Neuronal stem cell (in vitro differentiated cells): ENCODE measurements around the gene CBX2.

Source experiments
- DNase-seq: peaks from one replicate; pipeline ENCODE4 v3.0.0-alpha.2; 2013; ENCODE audit warnings: low spot score
- H2AFZ ChIP-seq: one replicate; pipeline ENCODE4 v1.6.1; 2013; ENCODE audit warnings: mild to moderate bottlenecking, low read length, inconsistent platforms
- H2AK5ac ChIP-seq: 2 replicates; pipeline ENCODE4 v1.6.1; 2013; ENCODE audit warnings: low read depth, mild to moderate bottlenecking, inconsistent platforms, low read length, moderate library complexity, mixed read lengths
- H2BK120ac ChIP-seq: 2 replicates; pipeline ENCODE4 v1.6.1; 2013; ENCODE audit warnings: low read depth, mild to moderate bottlenecking, inconsistent platforms, low read length, moderate library complexity, mixed read lengths
- H2BK12ac ChIP-seq: one replicate; pipeline ENCODE4 v1.6.1; 2013; ENCODE audit warnings: low read length, inconsistent platforms
- H2BK15ac ChIP-seq: 2 replicates; pipeline ENCODE4 v1.6.1; 2013; ENCODE audit warnings: mild to moderate bottlenecking, low read length, inconsistent platforms, mixed read lengths
- H2BK5ac ChIP-seq: one replicate; pipeline ENCODE4 v1.6.1; 2013; ENCODE audit warnings: inconsistent platforms, mild to moderate bottlenecking, low read length, moderate library complexity
- H3K14ac ChIP-seq: one replicate; pipeline ENCODE4 v1.6.1; 2013; ENCODE audit warnings: low read length, inconsistent platforms
- H3K18ac ChIP-seq: 2 replicates; pipeline ENCODE4 v1.6.1; 2013; ENCODE audit warnings: low read length, inconsistent platforms
- H3K23ac ChIP-seq: 2 replicates; pipeline ENCODE4 v1.6.1; 2013; ENCODE audit warnings: low read depth, mild to moderate bottlenecking, mixed read lengths, low read length, inconsistent platforms; ENCODE audit not compliant: poor library complexity
- H3K27ac ChIP-seq: replicated peaks from 3 replicates; pipeline ENCODE4 v1.5.1; 2013; ENCODE audit warnings: low read length, inconsistent platforms
- H3K27me3 ChIP-seq, 3 experiments: 2 replicates each; pipeline ENCODE4 v1.6.1; 2013; ENCODE audit warnings: low read length in 3 of 3, mild to moderate bottlenecking in 2 of 3, inconsistent platforms in 1 of 3, low read depth in 1 of 3, mixed read lengths in 1 of 3, moderate library complexity in 1 of 3; ENCODE audit not compliant: control insufficient read depth in 3 of 3, insufficient read depth in 3 of 3
- H3K36me3 ChIP-seq, 2 donors: replicated peaks in 1 of 2; 2 replicates each; pipeline ENCODE4 v1.6.1; 2013; ENCODE audit warnings: low read length in 2 of 2; ENCODE audit not compliant: control insufficient read depth in 2 of 2, insufficient read depth in 2 of 2
- H3K4ac ChIP-seq: 2 replicates; pipeline ENCODE4 v1.6.1; 2013; ENCODE audit warnings: inconsistent platforms, mild to moderate bottlenecking, low read length, moderate library complexity
- H3K4me1 ChIP-seq, 2 donors: 1 replicate in 1 of 2; 2 replicates in 1 of 2; pipeline ENCODE4 v1.6.1; 2013; ENCODE audit warnings: low read length in 2 of 2, low read depth in 1 of 2; ENCODE audit not compliant: control insufficient read depth in 2 of 2, insufficient read depth in 1 of 2
- H3K4me2 ChIP-seq: one replicate; pipeline ENCODE4 v1.6.1; 2013; ENCODE audit warnings: mild to moderate bottlenecking, low read length, inconsistent platforms; ENCODE audit not compliant: insufficient read depth, poor library complexity, severe bottlenecking
- H3K4me3 ChIP-seq, 2 donors: 2 replicates each; pipeline ENCODE4 v1.5.1; 2013; ENCODE audit warnings: low read length in 2 of 2, mild to moderate bottlenecking in 2 of 2, inconsistent platforms in 1 of 2, moderate library complexity in 1 of 2
- H3K79me1 ChIP-seq: one replicate; pipeline ENCODE4 v1.6.1; 2013; ENCODE audit warnings: low read depth, mild to moderate bottlenecking, inconsistent platforms, low read length, moderate library complexity
- H3K9ac ChIP-seq: one replicate; pipeline ENCODE4 v1.6.1; 2013; ENCODE audit warnings: mild to moderate bottlenecking, low read depth, low read length, inconsistent platforms; ENCODE audit not compliant: poor library complexity
- H3K9me3 ChIP-seq, 2 donors: replicated peaks in 1 of 2; 2 replicates each; pipeline versions ENCODE3 to v1.6.1; 2013; ENCODE audit warnings: low read length in 2 of 2, mild to moderate bottlenecking in 2 of 2, inconsistent platforms in 1 of 2, low read depth in 1 of 2, mixed read lengths in 1 of 2, moderate library complexity in 1 of 2; ENCODE audit not compliant: control insufficient read depth in 2 of 2, insufficient read depth in 1 of 2
- H4K8ac ChIP-seq: one replicate; pipeline ENCODE4 v1.6.1; 2013; ENCODE audit warnings: low read depth, mild to moderate bottlenecking, inconsistent platforms, low read length, moderate library complexity
- H4K91ac ChIP-seq: one replicate; pipeline ENCODE4 v1.6.1; 2013; ENCODE audit warnings: low read length, low read depth, mild to moderate bottlenecking, inconsistent platforms; ENCODE audit not compliant: poor library complexity
- WGBS, 2 donors: extraction: QIAGEN DNeasy Blood & Tissue Kit; methylation state at CpG; one replicate each; pipeline ENCODE4 v1.1.7; 2013; ENCODE audit warnings: missing lambda C conversion rate in 2 of 2, mixed read lengths in 1 of 2; ENCODE audit not compliant: insufficient read length in 2 of 2, insufficient replicate concordance in 1 of 2; ENCODE audit errors: extremely low coverage in 2 of 2; 5-methylcytosine and 5-hydroxymethylcytosine counted together

CBX2 gene

DNA sequence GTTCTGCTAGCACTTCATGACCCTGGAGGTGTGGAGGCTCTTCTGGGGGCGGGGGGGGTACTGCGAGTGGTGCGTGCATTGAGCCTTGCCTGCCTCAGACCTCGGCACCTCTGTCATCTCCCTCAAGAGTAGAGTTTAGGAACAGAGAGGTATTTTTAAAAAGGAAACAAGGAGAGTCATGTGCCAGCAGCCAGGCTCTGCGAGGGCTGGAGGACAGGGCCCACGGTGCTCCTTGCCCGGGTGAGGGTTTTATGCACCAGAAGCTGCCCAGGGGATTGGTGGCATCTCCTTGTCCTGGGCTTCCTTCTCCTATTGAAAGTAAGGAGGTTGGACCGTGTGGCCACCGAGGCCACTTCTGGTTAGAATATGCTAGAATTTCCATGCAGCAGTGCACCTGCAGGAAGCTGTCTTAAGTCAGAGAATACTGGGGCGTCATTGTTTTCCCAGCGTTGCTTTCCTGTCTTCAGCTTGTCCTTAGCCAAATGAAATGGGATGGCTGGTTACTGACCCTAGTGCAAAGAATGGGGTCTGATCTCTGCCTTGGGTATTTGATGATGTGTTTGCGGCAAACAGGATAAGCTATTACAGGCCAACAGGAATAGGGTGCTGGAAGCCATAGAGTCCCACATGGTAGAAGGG is 3.2 kb downstream of the CBX2 start:
- Histone ChIP-seq H3K27ac (no peak overlapping the region), H2AK5ac (no peak overlapping the region), H3K4me3 (no peak overlapping the region), H3K27me3 (no peaks in the 10 kb centered on the region), H4K8ac (no peak overlapping the region), H2AFZ (no peak overlapping the region), H3K9me3 (no peaks in the 10 kb centered on the region), H3K14ac (no peak overlapping the region), H2BK12ac (no peak overlapping the region), H3K9ac (no peak overlapping the region), H2BK120ac (no peak overlapping the region), H3K79me1 (peaks cover 18% of the 10 kb centered on the region), H3K18ac (no peak overlapping the region), H2BK15ac (no peak overlapping the region), H3K4me2 (no peak overlapping the region), H4K91ac (no peak overlapping the region), H3K23ac (no peak overlapping the region), H3K4ac (no peak overlapping the region), H3K36me3 (peaks cover 58 to 73% of the 10 kb centered on the region in 2 donors), H2BK5ac (no peak overlapping the region), H3K4me1 (peaks cover 12 to 16% of the 10 kb centered on the region in 2 donors)
- no CpG with 5 or more reads among the region's 12 CpGs for WGBS, 2 donors
- no peak for DNase-seq

DNA sequence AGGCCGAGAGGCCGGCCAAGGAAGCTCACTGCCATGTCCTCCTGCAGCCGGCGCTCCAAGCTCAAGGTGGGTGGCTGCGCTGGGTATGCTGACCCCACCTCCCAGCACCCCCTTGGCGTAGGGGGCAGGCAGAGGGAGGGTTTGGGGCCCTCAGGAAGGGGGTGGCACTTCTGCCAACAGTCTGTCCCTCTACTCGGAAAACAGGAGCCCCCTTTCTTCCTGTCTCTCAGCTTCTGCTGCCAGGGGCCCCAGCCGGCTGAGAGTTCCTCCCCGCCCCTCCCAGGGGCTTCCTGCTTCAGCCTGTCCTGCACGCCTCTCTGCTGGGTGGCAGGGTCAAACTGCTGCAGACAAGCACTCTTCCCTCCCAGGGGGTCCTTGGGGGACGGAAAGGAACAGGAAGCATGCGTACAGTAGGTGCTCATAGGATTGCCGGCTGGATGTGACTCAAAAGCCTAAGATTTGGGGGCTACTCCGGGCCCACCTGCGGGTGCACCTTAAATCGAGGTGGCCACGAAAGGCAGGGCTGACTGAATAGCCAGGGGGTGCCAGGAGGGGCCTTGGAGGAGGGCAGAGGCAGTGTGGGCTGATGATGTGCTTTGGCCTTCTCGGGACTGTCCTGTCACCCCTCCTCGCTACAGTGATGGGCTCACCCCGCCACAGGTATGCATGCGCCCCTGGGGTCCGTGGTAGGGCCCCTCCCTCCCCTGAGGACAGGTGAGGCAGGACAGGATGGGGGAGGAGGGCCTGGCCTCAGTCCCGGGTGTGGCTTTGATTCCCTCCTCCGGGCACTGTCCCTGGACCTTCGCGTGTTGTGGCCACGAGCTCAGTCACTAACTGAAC is 4.0 kb downstream of the CBX2 start:
- no peak overlapping the region for H3K23ac ChIP-seq
- peak overlapping the region in 1 of 2 donors; percentile 11 for H3K4me3 ChIP-seq
- H3K36me3 ChIP-seq = peaks cover 59 to 76% of the 10 kb centered on the region in 2 donors
- H3K9ac ChIP-seq = no peak overlapping the region
- H3K27me3 ChIP-seq = no peaks in the 10 kb centered on the region
- H2BK12ac ChIP-seq = no peak overlapping the region
- no peak overlapping the region for H2AK5ac ChIP-seq
- no peak overlapping the region for H3K18ac ChIP-seq
- DNase-seq = no peak
- peaks cover 8 to 13% of the 10 kb centered on the region in 2 donors for H3K4me1 ChIP-seq
- H3K79me1 ChIP-seq = peaks cover 18% of the 10 kb centered on the region
- H2BK120ac ChIP-seq = no peak overlapping the region
- no peak overlapping the region for H3K27ac ChIP-seq
- H4K8ac ChIP-seq = no peak overlapping the region
- no peaks in the 10 kb centered on the region for H3K9me3 ChIP-seq
- no peak overlapping the region for H2BK15ac ChIP-seq
- WGBS, 2 donors = no CpG with 5 or more reads among the region's 27 CpGs
- H4K91ac ChIP-seq = no peak overlapping the region
- H3K4me2 ChIP-seq = no peak overlapping the region
- H3K14ac ChIP-seq = no peak overlapping the region
- H2AFZ ChIP-seq = no peak overlapping the region
- H2BK5ac ChIP-seq = peak overlapping the region; percentile 29
- H3K4ac ChIP-seq = no peak overlapping the region

DNA sequence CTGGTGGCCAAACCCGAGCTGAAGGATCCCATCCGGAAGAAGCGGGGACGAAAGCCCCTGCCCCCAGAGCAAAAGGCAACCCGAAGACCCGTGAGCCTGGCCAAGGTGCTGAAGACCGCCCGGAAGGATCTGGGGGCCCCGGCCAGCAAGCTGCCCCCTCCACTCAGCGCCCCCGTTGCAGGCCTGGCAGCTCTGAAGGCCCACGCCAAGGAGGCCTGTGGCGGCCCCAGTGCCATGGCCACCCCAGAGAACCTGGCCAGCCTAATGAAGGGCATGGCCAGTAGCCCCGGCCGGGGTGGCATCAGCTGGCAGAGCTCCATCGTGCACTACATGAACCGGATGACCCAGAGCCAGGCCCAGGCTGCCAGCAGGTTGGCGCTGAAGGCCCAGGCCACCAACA is 5.9 kb downstream of the CBX2 start:
- Histone ChIP-seq H4K8ac (no peak overlapping the region), H2AK5ac (no peak overlapping the region), H2AFZ (no peak overlapping the region), H3K9me3 (no peaks in the 10 kb centered on the region), H4K91ac (no peak overlapping the region), H2BK12ac (no peak overlapping the region), H3K4ac (no peak overlapping the region), H3K18ac (no peak overlapping the region), H3K4me3 (no peak overlapping the region), H3K36me3 (peaks cover 59 to 75% of the 10 kb centered on the region in 2 donors), H3K27ac (no peak overlapping the region), H3K9ac (no peak overlapping the region), H3K27me3 (peaks cover 0 to 3% (median 0%) of the 10 kb centered on the region in 3 experiments), H2BK15ac (no peak overlapping the region), H3K23ac (no peak overlapping the region), H2BK5ac (no peak overlapping the region), H3K79me1 (peaks cover 18% of the 10 kb centered on the region), H3K4me2 (no peak overlapping the region), H3K4me1 (peaks cover 17 to 26% of the 10 kb centered on the region in 2 donors), H2BK120ac (no peak overlapping the region), H3K14ac (no peak overlapping the region)
- DNase-seq = no peak
- WGBS, 2 donors = no CpG with 5 or more reads among the region's 18 CpGs

DNA sequence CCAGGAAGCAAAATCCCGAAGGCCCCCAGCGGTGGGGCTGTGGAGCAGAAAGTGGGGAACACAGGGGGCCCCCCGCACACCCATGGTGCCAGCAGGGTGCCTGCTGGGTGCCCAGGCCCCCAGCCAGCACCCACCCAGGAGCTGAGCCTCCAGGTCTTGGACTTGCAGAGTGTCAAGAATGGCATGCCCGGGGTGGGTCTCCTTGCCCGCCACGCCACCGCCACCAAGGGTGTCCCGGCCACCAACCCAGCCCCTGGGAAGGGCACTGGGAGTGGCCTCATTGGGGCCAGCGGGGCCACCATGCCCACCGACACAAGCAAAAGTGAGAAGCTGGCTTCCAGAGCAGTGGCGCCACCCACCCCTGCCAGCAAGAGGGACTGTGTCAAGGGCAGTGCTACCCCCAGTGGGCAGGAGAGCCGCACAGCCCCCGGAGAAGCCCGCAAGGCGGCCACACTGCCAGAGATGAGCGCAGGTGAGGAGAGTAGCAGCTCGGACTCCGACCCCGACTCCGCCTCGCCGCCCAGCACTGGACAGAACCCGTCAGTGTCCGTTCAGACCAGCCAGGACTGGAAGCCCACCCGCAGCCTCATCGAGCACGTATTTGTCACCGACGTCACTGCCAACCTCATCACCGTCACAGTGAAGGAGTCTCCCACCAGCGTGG is 6.5 kb downstream of the CBX2 start:
- Histone ChIP-seq H3K36me3 (peaks cover 58 to 69% of the 10 kb centered on the region in 2 donors), H3K79me1 (peaks cover 16% of the 10 kb centered on the region), H3K9me3 (no peaks in the 10 kb centered on the region), H3K4me2 (no peak overlapping the region), H3K4ac (no peak overlapping the region), H3K27ac (no peak overlapping the region), H3K9ac (no peak overlapping the region), H2AK5ac (no peak overlapping the region), H3K4me1 (peaks cover 19 to 23% of the 10 kb centered on the region in 2 donors), H3K14ac (no peak overlapping the region), H3K18ac (no peak overlapping the region), H2BK5ac (no peak overlapping the region), H4K8ac (no peak overlapping the region), H3K27me3 (peaks cover 0 to 8% (median 0%) of the 10 kb centered on the region in 3 experiments), H2BK12ac (no peak overlapping the region), H4K91ac (no peak overlapping the region), H2BK15ac (no peak overlapping the region), H3K23ac (no peak overlapping the region), H2AFZ (no peak overlapping the region), H3K4me3 (no peak overlapping the region), H2BK120ac (no peak overlapping the region)
- no peak for DNase-seq
- no CpG with 5 or more reads among the region's 31 CpGs for WGBS, 2 donors
